RWPE1 (cell line): ENCODE measurements around the gene CTSA.

Experiments used
- CTCF ChIA-PET: fragments of 350-600 bp; sonication (Branson Sonifier 250); formaldehyde crosslinking; extraction: SDS; loops from one replicate; lab custom pipeline; 2021; lab: Yijun Ruan, JAX
- POLR2A ChIA-PET: fragments of 400-600 bp; formaldehyde crosslinking; extraction: SDS; loops from one replicate; lab custom pipeline; 2020; ENCODE audit warnings: antibody characterized with exemption; ENCODE audit not compliant: low non-redundant PET; lab: Yijun Ruan, JAX
- DNase-seq: peaks from one replicate; pipeline ENCODE4 v3.0.0; 2012; ENCODE audit warnings: low spot score
- H3K27ac ChIP-seq: fragments of 450-650 bp; 2 replicates; pipeline ENCODE4 v1.5.1; 2017
- TF ChIP-seq, protein P1 (sequence below): fragments of 450-650 bp; conservative IDR thresholded peaks from 2 replicates; pipeline ENCODE4 v1.5.1; 2017; ENCODE audit warnings: low read depth, mild to moderate bottlenecking

The CTSA gene

DNA sequence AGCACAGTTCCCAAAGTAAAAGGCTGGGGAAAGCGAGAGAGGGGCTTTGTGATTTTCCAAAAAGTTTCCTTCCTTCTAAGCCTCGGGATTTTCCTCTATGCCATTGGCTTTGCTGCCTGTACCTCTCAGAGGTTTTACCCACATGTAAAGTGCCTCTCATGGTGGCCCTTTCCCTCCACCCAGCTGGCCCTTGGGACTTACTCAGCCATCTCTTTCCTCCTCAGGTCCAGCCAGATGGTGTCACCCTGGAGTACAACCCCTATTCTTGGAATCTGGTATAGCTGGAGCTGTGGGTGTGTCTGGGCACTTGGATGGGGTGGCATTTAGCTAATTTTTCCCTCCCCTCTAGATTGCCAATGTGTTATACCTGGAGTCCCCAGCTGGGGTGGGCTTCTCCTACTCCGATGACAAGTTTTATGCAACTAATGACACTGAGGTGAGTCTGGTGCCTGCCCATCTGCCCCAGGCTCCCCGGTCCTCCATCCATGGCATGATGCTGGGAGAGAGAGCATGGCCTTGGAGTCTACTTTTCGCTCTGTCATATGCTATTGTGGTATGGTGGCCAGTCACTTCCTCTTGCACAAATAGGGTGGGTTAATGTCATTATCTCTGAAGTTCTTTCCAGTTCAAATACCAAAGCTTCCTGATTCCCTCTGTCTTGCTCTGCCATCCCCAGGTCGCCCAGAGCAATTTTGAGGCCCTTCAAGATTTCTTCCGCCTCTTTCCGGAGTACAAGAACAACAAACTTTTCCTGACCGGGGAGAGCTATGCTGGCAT is 1.1 kb downstream of the CTSA start:
- ChIA-PET CTCF (interaction anchor here (0.6 to 1.3 kb wide), 3 partner anchors 17 to 77 kb away, joined by 3 to 4 read pairs (median 3); no protein-coding TSS in a partner anchor), POLR2A (interaction anchor here (0.5 to 1.8 kb wide), 4 partner anchors 13 to 103 kb away, joined by 3 to 7 read pairs (median 6); no protein-coding TSS in a partner anchor)
- peak overlapping the region; percentile 68 for H3K27ac ChIP-seq
- DNase-seq, result peak; percentile 66
- TF ChIP-seq, protein P1, sequence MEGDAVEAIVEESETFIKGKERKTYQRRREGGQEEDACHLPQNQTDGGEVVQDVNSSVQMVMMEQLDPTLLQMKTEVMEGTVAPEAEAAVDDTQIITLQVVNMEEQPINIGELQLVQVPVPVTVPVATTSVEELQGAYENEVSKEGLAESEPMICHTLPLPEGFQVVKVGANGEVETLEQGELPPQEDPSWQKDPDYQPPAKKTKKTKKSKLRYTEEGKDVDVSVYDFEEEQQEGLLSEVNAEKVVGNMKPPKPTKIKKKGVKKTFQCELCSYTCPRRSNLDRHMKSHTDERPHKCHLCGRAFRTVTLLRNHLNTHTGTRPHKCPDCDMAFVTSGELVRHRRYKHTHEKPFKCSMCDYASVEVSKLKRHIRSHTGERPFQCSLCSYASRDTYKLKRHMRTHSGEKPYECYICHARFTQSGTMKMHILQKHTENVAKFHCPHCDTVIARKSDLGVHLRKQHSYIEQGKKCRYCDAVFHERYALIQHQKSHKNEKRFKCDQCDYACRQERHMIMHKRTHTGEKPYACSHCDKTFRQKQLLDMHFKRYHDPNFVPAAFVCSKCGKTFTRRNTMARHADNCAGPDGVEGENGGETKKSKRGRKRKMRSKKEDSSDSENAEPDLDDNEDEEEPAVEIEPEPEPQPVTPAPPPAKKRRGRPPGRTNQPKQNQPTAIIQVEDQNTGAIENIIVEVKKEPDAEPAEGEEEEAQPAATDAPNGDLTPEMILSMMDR, result no peak; the same call in 1 of the 2 replicates

DNA sequence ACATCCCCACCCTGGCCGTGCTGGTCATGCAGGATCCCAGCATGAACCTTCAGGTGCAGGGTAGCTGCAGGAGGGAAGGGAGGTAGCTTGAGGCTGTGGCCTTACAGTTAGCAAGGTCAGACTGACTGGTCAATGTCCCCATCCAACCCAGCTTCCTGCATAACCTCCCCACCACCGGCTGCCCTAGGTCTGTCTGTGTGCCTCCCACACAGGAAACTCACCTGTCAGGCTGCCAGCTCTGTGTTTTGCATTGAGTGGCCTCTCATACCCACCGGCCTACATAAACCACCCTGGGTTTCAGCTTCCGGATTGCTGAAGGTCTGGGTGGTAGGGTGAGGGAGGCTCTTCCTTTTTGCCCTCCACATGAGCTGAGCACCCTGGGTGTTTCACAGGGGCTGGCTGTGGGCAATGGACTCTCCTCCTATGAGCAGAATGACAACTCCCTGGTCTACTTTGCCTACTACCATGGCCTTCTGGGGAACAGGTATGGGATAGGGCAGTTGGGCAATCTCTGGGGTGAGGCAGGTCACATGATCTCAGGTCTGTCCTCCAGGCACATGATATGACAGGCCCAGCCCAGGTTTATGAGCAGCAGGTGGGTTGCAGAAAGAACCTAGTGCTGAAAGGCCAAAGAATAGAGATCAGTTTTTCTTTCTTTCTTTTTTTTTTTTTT is 1.8 kb downstream of the CTSA start:
- ChIA-PET CTCF (interaction anchor here (0.6 to 1.3 kb wide), 4 partner anchors 16 to 966 kb away, joined by 3 to 6 read pairs (median 4); no protein-coding TSS in a partner anchor), POLR2A (interaction anchor here (0.6 to 1.8 kb wide), 3 partner anchors 12 to 41 kb away, joined by 3 to 7 read pairs (median 3); no protein-coding TSS in a partner anchor)
- peak; percentile 59 for DNase-seq
- TF ChIP-seq, protein P1, result no peak
- H3K27ac ChIP-seq, result peak overlapping the region; percentile 68

DNA sequence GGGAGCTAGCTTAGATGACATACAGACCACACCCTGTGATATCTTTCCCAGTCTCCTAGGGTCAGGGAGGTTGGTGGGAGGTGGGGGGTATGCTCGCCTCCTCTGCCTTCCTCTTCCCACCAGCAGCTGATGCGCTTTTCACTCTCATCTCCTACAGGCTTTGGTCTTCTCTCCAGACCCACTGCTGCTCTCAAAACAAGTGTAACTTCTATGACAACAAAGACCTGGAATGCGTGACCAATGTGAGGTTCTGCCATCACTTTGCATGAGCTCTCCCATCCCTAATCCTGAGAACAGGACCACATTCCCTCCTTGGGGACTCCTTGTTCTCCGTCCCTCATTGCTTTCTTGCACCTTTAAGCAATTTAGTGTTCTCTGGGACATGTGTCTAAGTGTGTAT is 2.7 kb downstream of the CTSA start:
- TF ChIP-seq, protein P1, result no peak
- CTCF ChIA-PET, result no interaction called here
- POLR2A ChIA-PET, result interaction anchor here (0.6 kb wide), 1 partner anchor 36 kb away, joined by 3 read pairs; no protein-coding TSS in a partner anchor
- peak overlapping the region; percentile 68; the same call in 1 of the 2 replicates for H3K27ac ChIP-seq
- DNase-seq, result no peak

DNA sequence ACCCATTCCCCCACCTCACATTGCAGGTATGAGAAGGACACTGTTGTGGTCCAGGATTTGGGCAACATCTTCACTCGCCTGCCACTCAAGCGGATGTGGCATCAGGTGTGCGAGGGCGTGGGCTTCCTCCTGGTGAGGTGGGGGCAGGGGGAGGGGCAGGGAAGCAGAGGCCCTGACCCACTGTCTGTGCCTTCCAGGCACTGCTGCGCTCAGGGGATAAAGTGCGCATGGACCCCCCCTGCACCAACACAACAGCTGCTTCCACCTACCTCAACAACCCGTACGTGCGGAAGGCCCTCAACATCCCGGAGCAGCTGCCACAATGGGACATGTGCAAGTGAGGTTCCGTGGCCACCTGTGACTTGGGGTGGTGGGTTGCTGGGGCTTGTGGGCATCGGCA is 3.7 kb downstream of the CTSA start:
- POLR2A ChIA-PET, result interaction anchor here (0.5 kb wide), 1 partner anchor 55 kb away, joined by 3 read pairs; no protein-coding TSS in a partner anchor

DNA sequence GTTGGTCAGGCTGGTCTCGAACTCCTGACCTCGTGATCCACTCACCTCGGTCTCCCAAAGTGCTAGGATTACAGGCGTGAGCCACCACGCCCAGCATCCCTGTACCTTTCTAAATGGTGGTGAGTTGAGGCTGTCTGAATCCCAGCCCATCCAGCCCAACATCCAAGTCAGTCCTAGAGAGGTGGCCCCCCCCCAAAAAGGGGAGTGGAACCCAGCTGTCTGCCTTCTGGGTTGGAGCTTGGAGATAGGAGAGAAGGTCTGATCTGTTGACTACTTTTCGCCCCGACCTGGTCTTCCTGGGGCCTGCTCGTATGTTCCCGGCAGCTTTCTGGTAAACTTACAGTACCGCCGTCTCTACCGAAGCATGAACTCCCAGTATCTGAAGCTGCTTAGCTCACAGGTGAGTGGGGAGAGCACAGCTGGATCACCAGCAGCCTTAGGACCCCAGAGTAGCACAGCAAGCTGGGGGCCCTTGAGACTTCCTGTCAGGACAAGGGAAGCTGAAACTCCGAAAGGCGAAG is 5.6 kb downstream of the CTSA start:
- DNase-seq, result no peak
- ChIA-PET POLR2A (no interaction called here), CTCF (no interaction called here)
- TF ChIP-seq, protein P1, result no peak
- H3K27ac ChIP-seq, result peak overlapping the region; percentile 1; the same call in 1 of the 2 replicates

More for the DNA sequence above, 3.7 kb downstream of the CTSA start:
- TF ChIP-seq, protein P1, result no peak
- CTCF ChIA-PET, result interaction anchor here (0.6 to 0.7 kb wide), 2 partner anchors 15 to 344 kb away, joined by 3 to 5 read pairs; no protein-coding TSS in a partner anchor
- H3K27ac ChIP-seq, result peak overlapping the region; percentile 7; the same call in 1 of the 2 replicates
- no peak for DNase-seq

DNA sequence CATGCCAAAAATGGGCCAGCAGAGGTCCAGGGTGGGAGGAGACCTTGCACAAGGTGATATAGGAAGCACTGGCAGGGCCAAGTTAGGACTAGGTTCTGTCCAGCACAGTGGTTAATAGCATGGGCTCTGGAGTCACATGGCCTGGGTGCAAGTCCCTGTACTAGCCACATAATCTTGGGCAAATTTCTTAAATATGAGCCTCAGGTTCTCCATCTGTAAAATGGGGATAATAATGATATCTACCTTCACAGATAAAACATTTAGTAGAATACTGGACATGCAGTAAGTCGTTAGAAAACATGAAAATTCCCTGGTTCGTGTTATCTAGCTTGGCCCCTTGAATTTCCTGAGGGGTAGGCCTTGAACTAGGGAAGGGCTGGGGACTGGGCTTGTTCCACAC is 6.2 kb downstream of the CTSA start:
- ChIA-PET POLR2A (no interaction called here), CTCF (no interaction called here)
- TF ChIP-seq, protein P1, result no peak
- no peak for DNase-seq
- peak overlapping the region; percentile 1; the same call in 1 of the 2 replicates for H3K27ac ChIP-seq
